ENCODE data around the gene LRRN4CL.
"Not testable (repeated sequence)": the region's sequence is repeated elsewhere in the genome, so short reads cannot be mapped to it uniquely, and the experiment has no call there.

LRRN4CL gene

DNA sequence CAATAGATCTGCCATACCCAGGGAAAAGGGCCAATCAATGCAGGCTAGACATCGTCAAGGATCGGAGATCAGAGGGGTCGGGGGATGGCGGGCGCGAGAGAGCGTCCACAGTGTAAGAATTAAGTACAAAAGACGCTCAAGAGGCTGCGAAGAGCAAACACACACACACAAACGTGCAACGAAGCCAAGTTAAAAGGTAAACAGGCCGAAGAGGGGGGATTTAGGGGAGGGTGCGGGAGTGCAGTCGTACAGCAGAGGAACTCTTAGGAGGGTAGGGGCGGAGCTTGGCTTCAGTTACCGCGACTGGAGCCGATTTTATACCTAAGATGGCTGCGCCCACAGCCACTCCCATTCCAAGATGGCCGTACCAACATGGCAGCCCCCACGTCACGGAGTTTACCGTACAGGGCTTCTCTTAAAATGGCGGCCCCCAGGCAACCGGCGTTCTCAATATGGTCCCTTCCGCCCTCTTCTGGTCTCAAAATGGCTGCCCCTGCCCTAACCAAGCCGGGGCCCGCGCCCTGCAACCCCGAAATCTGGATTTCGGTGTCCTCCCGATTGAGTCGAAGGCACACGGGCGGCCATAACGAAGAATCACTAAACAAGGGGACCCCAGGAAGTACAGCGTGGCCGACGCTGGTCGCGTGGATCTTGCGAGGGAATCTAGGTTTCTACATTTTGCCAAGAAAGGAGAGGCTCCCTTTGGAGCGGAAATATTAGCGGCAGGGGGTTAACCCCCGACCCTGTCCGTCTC lies 20.1 kb upstream of the LRRN4CL start:
- DNase-seq = peak; percentile 58

DNA sequence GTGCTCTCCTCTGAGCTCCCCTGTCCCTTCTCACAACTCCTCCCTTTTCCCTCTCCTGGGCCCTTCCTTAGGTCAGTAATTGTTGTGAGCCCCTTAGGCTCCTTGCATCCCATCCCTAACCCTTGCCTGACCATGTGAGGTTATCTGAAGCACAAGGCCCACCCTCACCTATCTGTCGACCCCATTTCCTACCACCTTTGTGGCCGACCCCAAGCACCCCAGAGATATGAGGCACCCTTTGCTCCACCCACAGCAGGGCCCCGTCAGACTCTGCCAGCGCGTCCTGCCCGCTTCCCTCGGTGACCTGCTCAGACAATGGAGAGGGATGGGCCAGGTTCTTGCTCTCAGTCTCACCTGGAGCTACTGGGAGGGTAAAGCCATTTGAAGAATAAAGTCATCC lies 19.5 kb upstream of the LRRN4CL start:
- DNase-seq = no peak

DNA sequence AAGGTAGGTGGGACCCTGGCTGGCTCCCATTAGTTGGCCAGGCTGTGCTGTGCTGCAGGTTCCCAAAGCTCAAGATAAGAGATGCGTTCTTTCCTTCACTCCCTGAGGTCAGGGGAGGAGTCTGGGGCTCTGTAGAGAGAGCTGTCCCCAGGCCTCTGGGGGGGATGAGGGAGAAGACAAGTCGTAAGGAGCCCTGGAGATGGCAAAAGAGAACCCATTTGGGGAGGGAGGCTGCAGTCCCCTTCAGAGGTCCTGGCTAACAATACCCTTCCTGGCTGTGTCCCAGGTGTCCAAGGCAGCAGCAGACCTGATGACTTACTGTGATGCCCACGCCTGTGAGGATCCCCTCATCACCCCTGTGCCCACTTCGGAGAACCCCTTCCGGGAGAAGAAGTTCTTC lies 19.1 kb upstream of the LRRN4CL start:
- no peak for DNase-seq

DNA sequence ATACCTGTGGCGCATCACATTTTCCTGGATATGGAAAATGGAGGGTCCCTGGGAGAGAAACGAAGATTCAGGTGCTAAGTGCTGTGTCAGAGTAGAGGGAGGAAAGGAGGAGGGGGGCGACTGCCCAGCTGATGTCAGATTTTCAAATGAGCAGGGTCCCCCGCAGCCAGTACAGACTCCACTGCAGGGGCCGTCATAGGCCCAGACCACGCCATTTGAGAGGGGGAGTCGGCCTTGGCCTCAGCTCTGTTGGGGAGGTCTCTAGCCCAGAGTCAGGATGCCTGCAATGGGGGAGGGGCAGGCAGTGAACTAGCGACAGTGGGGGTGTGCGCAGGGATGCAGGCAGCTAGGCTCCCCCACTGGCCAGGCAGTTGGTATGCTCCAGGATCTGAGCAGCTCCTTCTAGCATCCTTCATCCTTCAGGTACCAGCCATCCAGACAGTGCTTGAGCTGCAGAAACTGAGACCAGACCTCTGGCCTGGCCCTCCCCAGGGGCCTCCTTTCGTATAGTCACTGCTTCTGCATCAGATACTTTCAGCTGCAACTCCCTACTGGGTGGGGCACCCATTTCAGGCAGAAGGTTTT lies 18.0 kb upstream of the LRRN4CL start, which contains the start of the genes BSCL2 and GNG3:
Gene BSCL2 (minus strand): TSS at position 148 of the 585 bp plus-strand sequence. CDS start 229 bp downstream, outside the sequence.
Gene GNG3 (plus strand): TSS at position 400 of the 585 bp plus-strand sequence. CDS start 620 bp downstream, outside the sequence.
- DNase-seq = no peak

GRCh38 chr11:62706850-62707247 lies 17.5 kb upstream of the LRRN4CL start:
- DNase-seq = no peak

DNA sequence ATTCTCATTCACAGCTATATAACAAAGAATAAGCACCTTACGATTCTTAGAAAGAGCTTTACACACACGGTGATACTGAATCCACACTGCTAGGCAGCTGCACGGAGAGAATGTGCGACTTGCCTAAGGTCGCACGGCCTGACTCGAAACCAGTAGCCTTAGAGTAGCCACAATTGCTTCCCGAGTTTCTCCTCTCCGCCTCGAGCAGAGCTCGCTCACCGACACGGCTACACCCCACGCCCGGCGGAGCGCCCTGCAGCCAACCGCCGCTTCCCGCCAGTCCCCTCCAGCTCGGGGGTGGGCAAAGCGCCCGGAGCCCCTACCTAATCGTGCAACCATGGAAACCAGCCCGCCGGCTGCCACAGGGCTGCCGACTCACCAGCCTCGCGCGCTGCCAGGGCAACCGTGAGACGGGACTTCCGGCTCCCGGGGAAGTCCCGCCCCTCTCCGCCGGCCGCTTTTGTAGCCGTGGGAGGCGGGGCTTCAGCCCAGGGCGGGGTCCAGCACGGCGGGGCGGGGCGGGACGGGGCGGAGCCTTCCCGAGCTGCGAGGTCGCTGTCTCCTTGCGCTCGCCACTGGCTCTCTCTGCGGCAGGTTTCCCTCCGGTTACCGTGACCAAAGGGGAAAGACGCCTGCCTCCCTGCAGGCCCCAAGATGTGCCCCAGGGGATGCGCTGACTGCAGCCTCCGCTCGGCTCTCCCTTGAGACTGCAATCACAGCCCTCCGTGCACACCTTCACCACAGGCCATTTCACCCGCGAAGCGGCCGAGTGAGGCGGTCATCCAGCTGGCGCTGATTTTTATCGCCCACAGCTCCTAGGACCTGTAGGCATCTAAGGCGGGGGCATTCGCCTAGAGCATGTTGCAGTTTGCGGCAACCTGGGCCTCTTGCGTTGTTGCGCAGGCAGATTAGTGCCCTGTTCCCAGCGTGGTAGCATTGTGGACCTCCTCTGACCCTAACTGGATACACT lies 16.8 kb upstream of the LRRN4CL start:
- peak; percentile 76 for DNase-seq

DNA sequence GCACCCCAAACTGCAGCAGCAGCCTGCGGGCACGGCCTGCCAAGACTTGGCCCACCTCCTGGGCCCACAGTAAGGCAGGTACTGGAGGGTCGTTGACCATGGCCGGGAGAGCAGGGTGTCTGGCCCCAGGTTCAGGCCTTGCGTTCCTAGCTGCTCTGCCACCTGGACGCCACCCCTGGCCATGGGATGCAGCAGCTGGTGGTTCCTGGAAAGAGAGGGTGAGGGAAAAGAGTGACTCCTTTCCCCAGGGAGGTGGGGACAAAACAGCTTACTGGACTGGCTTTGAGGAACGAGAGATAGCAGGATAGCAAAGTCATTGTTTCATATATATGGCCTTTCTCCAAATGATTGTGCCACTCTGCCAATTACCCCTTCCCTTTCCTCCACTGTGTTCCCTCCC lies 16.1 kb upstream of the LRRN4CL start:
- no peak for DNase-seq

DNA sequence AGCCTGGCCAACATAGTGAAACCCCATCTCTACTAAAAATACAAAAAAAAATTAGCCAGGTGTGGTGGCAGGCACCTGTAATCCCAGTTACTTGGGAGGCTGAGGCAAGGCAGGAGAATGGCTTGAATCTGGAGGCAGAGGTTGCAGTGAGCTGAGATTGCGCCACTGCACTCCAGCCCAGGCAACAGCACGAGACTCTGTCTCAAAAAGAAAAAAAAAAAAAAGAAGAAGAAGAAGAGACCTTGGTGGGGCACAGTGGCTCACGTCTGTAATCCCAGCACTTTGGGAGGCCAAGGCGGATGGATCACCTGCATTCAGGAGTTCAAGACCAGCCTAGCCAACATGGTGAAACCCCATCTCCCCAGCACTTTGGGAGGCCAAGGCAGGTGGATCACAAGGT lies 14.6 kb upstream of the LRRN4CL start:
- DNase-seq = not testable (repeated sequence)

GRCh38 chr11:62702246-62702645 lies 12.9 kb upstream of the LRRN4CL start:
- DNase-seq = no peak

- peak; percentile 48 for DNase-seq
Measured at GRCh38 chr11:62694455-62695167, 5.3 kb upstream of the LRRN4CL start.

DNA sequence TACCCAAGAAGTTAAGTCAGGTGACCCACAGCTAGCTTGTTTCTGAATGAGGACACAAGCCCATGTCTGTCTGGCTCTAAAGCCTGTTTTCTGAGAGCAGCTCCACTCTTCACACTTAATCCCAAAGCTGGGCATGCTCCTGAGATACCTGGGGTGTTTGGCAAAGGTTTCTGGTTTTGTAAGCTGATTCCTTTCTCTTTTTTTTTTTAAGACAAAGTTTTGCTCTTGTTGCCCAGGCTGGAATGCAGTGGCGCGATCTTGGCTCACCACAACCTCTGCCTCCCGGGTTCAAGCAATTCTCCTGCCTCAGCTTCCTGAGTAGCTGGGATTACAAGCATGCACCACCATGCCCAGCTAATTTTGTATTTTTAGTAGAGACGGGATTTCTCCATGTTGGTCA lies 4.3 kb upstream of the LRRN4CL start:
- not testable (repeated sequence) for DNase-seq

DNA sequence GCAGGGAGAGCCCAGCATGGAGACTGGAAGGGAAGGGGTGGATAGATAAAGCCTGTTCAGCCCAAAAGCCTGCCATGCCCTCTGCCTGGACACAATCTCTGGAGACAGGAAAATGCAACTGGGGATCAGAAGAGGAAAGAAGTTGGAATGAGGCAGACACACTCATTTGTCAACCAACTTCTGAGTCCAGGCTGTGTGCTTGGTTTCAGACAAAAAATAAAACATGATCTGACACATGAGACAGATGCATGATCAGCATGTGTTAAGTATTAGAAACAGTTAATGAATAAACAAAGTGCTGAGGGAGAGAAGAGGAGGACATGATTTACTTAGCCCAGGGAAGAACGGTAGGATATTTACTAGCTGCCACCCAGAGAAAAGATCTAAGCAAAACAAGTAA lies 839 bp downstream of the LRRN4CL start:
- no peak for DNase-seq

- no peak for DNase-seq
Measured at GRCh38 chr11:62687508-62688396, 1.6 kb downstream of the LRRN4CL start.

DNA sequence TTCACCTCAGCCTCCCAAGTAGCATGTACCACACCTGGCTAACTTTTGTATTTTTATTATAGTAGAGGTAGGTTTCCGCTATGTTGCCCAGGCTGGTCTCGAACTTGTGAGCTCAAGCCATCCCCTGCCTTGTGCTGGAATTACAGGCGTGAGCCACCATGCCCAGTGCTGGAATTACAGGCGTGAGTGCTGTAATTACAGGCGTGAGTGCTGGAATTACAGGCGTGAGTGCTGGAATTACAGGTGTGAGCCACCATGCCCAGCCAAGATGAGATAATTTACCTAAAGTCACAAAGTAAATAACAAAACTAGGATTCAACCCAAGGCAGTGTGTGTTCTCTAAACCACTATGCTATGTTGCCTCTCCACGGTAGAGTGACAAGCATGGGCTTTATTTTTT lies 6.8 kb downstream of the LRRN4CL start:
- no peak for DNase-seq

DNA sequence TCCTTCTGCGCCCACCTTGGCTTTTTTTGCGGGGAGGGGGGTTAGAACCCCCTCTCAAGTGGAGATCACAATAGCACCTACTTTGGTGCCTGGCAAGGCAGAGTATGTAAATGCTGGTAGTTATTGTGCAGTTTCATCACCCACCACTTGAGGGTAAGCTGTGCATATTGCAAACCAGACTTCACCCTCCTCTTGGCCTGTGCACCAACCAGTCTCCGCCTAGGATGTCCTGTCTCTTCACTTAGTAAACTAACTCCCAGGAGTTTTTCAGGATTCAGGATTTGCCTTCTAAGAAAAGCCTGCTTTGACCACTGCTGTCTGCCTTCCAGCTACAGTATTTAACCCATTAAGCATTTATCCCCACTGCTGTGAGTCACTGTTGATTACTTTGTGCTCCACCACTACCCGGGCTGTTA lies 8.5 kb downstream of the LRRN4CL start:
- DNase-seq = peak; percentile 47

GRCh38 chr11:62678770-62679696 lies 10.3 kb downstream of the LRRN4CL start, which contains the start of gene UBXN1:
UBXN1 (minus strand) TSS chr11:62679073; CDS start chr11:62678923, 150 bp downstream.
- peak; percentile 65 for DNase-seq

DNA sequence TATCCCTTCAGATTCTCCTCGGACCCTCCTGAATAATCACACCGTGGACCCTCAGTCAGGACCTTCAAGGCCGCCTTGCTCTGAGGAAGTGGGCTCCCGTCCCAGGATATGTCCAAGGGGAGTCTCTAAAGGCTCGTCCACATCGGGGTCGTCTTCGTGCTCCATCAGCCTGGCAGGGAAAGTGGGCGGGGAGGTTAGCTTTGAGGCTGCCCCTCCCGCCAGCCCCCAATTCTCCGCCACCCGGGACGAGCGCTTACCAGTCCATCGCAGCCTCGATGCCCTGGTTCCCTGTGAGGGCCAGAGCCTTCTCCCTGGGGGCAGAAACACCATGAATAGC lies 10.9 kb downstream of the LRRN4CL start:
- DNase-seq = no peak

GRCh38 chr11:62677714-62678113 lies 11.6 kb downstream of the LRRN4CL start:
- no peak for DNase-seq

GRCh38 chr11:62677156-62677555 lies 12.2 kb downstream of the LRRN4CL start:
- no peak for DNase-seq

GRCh38 chr11:62676698-62677097 lies 12.6 kb downstream of the LRRN4CL start:
- no peak for DNase-seq
